Right forelimb (tissue), 1 donor: ENCODE results near the gene NUCKS1.
"Not testable (repeated sequence)": the region's sequence is repeated elsewhere in the genome, so short reads cannot be mapped to it uniquely, and the experiment has no call there.

Experiments
- DNase-seq: peaks from one replicate; pipeline ENCODE4 v3.0.0-alpha.2; 2018

The NUCKS1 gene

GRCh38 chr1:205726619-205727125 lies 23.3 kb downstream of the NUCKS1 start:
- DNase-seq, result no peak

DNA sequence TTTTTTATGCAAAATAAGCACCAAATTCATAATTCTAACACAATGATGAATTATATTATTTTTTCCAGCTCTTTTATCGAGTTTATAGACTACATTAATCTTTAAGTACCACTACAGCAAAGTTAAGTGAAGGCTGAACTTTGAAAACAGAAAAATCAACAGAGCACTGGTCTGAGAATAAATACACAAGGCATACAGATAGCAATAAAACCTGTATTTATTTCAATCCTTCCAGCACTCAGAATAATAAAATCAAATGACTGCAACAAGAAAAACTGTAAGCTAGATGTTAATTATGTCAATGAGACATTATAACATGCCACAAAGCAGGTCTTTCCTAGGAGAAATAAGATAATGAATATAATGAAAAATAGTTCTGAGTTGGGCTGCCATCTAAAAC lies 24.5 kb downstream of the NUCKS1 start:
- no peak for DNase-seq

DNA sequence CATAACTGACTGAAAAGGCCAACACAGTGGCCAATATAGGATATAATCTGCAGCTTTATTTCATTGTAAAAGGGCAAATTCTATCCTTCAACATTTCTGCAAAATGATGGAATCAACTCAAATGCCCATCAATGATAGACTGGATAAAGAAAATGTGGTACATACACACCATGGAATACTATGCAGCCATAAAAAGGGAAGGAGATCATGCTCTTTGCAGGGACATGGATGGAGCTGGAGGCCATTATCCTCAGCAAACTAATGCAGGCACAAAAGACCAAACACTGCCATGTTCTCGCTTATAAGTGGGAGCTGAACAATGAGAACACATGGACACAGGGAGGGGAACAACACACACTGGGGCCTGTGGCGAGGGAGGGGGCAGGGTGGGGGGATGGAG lies 29.2 kb downstream of the NUCKS1 start:
- DNase-seq, result not testable (repeated sequence)

- no peak for DNase-seq
Measured at GRCh38 chr1:205719762-205720161, 30.2 kb downstream of the NUCKS1 start.

DNA sequence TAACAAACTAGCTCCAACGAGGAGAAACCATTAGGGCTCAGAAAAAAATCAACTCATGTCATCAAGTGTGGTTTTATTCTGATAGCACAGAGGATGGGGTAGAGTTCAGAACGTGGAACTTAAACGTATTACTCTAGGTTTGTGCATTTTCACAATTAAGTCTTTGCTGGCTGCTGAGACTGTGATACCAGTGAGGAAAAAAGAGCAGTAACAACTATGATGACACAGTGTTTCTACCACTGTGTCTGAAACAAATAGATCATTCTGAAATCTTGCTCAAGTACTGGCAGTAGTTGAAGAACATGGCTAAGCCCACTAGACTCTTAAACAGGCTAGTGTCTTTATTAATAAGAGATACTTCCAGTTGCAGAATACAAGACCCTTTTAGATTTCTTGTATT lies 31.0 kb downstream of the NUCKS1 start:
- DNase-seq, result no peak

DNA sequence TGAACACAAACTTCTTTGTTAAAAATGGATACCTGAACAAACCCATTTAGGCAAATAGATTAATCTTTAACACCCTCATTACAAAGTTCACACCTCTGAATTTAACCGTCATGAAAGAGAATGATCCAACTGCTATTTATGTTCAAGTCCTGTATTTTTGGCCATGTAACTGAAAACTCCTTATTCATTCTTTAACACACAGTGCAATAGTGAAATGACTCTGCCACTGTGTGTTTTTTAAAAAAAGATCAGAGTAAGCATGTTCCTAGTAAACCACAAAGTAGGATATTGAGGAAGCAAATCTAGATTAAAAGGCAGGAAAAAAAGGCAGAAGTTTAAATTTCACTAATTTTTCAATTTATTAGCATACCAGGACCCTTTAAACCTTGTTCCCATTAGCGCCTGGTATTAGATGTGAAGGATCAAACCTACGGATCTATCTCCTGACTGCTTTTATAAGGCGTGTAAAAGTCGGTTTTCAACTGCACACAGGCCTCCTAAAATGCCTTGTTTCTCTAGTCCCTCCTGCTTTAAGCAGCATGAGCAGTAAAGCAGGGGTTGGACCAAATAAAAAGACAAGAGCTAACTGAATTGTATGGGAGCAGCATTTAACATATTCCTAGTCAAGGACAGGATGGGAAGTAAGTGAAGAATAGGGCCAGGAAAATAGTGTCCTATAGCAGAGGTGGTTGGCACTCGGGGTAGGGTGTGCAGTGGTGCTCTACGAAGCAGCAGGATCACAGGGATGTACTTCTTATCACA lies 33.4 kb downstream of the NUCKS1 start:
- no peak for DNase-seq

DNA sequence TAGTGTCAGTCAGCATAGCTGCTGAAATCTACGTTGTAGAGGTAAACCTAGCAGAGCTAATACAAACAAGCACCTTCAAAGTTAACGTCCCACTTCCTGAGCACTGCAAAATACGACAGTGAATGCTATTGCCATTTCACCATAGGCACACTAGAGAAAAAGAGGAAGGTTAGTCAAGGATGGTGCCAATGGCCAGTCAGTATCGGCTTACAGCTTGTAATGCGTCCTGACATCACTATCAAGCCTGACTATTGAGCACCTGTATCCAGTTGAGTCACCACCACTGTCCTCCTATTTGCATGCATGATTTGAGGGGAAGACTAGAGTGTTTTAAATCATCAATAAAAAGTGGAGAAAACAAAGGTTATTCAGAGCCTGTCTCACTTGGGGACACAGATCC lies 34.4 kb downstream of the NUCKS1 start:
- DNase-seq, result no peak

DNA sequence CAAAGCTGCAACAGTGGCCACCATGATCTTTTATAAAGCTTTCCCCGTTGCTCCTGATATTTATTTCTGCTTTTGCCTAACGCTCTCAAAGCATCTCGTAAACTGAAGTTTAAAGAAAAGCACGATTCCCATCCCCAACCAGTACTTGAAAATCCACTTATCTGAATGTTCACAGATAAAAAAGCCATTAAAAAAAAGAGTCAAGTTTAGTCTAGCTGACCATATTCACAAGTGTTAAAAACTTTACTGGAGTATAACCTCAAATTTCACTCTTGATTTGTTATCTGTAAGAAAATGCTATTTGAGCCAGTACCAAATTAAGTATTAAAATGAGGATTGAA lies 35.1 kb downstream of the NUCKS1 start:
- no peak for DNase-seq

DNA sequence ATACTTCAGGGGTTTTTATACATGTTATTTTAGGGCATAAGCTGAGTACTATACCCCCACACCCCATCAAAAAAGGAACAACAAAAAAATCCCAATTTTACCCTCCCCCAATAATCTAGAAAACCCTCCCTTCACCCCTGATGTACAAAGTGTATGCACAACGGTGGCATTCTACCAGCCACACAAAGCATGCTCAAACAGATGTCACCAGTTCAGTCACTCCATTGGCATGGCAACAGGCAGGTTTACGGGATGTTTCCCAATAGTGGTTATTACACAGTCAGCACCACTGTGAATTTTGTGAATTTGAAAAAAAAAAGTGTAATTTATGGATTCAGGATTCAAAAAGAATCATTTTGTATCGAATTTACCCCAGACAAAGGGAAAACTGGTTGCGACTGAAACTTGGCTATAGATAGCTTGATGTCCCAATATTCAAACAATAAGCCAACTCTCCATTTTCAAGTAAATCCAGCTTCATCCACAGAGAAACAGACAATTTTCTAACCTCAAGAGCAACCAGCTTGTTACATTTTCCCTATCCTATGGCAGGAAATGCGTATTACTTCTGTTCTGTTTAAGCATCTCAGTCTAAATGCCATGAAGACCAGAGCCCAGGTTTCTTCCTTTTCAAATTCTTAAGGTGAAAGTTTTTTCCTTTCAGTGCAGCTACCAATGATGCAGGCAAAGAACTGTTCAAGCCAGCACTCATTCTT lies 35.6 kb downstream of the NUCKS1 start:
- DNase-seq, result no peak

DNA sequence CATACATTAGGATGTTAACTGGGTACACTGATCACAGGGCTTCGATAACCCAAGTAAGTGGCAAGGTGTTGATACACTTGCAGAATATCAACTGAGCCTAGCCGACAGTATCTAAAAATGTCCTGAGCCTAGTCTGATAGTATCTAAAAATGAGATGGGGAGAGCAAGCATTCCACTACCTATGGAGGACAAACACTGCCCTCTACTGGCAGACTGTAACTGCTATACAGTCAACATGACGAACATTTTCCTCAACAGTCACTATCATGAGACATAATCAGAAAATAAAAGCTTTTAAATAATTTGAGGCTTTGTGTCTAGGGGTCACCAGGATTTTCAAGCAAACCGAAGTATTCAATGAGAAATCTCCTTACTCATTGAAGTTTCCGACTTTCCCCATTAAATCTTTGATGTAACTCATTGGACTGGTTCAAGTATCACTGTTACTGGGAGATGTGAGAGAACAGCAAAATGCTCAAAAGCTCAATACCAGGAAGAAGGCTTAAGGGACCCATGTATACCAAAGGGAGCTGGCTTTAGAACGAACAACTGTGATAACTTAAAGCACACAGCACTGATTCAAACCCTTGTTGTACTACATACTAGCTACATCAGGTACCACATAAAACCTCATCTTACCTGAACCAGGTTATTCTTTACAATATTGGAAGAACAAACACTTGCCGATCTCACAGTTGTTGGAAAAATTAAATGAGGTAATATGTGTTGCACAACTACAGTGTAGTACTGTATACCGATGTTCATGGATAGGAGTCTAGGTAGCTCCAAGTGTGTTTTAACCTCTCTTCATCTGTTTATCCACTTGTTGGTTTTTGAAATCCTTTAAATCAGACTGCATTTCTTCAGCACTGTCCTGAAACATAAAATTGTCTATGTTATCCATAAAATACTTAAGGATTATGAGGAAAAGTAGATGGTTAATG lies 38.6 kb downstream of the NUCKS1 start:
- peak; percentile 63 for DNase-seq

- DNase-seq, result no peak
Measured at GRCh38 chr1:205710201-205711062, 39.5 kb downstream of the NUCKS1 start.

DNA sequence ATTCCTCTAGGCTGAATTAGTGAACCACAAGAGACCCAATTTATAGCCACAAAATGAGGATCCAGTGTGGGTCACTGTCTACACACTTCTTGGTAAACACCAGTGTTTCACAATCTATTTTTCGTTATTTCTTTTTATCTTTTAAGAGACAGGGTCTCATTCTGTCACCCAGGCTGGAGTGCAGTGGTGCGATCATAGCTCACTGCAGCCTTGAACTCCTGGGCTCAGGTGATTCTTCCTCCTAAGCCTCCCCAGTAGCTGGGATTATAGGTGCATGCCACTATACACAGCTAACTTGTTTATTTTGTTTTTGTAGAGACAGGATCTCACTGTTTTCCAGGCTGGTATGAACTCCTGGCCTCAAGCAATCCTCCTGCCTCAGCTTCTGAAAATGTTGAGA lies 40.3 kb downstream of the NUCKS1 start:
- no peak for DNase-seq

DNA sequence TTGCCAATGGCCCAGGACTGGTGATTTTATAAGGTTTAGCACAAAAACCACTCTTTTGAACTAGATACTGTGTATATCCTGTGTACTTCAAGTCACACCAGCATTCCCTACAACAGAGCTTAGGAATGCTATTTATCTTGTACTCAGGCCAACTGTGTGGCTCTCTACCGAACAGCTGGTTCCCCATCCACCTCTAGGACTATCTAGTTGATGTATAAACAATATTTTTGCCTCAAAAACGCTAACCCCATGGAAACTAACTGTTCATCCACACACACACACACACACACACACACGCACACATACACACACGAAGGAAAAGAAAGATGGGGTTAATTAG lies 41.0 kb downstream of the NUCKS1 start:
- no peak for DNase-seq

DNA sequence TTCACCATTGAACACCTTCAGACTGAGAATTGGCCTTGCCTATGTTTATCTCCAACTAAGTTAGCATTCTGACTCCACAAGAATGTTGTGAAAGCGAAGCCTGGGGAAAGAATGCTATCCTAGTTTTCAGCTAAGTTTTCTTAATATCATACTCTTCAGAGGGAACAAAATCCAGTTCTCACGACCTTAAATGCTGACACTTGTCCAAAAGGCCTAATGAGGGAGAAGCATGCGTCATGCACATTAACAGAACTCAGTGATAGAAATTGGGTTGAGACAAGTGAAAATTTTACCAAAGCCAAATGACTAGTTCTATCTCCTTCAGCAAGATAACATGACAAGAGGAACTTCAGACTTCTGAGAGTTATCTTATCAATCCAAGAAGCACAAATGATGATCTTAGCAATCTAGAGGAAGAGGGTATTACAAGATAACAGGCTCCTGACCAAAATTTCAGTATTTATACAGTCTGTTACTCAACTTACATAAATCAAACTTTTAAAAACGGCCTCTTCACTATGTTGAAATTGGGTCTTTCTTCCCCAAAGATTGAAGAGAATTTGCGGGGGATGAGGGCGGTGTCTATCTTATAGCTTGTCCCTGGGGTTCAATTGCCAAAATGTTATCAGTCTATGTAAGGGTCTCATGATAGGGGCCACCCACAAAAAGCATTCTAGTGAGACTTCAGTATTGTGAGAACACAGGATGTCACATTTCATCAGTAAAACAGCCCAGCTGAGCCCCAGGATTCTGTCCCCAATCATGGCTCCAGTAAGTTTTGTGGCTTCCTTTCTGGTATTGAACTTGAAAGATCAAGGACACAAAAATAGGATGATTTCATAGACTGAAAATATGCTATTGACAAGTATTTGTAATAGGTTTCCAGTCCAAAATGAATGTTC lies 43.1 kb downstream of the NUCKS1 start:
- DNase-seq, result no peak

DNA sequence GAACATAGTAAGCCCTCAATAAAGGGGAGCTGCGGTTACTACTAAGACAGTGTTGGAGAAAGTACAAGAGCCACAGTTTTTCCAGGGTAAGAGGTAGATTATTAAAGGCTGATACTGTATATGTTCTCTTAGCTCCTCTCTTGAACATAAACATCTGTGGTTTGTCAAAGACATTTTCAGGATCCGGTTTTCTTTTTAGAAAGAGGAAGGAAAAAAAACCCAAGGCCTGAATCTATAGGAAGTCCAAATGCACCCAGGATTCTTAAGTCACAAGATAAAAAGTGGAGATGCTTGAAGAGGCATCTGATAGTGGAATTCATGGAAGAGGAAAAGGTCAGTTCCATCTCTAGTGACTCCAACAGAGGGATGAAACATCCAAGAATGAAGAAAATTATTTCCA lies 45.1 kb downstream of the NUCKS1 start:
- no peak for DNase-seq

GRCh38 chr1:205703072-205703471 lies 46.9 kb downstream of the NUCKS1 start:
- no peak for DNase-seq

DNA sequence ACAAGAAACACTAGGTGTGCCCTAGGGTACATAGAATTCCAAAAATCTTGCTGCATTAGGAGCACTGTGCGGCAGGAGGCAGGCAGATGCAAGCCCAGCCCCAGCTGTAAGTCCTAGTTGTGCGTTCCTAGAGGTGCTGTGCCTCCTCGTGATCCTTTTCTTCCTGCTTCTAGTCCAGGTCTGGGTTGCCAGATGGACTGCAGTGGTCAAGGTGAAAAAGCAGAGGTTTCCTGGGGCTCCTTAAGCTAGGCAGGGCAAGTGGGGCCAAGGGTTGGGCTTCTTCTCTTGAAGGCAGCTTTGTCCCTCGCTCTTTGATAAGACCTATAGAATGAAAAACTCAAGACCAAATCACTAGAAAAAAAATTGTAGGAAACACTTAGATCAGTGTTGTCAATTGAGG lies 48.1 kb downstream of the NUCKS1 start:
- DNase-seq, result no peak

- no peak for DNase-seq
Measured at GRCh38 chr1:205701420-205701819, 48.6 kb downstream of the NUCKS1 start.

GRCh38 chr1:205700865-205701401 lies 49.0 kb downstream of the NUCKS1 start:
- peak; percentile 60 for DNase-seq

DNA sequence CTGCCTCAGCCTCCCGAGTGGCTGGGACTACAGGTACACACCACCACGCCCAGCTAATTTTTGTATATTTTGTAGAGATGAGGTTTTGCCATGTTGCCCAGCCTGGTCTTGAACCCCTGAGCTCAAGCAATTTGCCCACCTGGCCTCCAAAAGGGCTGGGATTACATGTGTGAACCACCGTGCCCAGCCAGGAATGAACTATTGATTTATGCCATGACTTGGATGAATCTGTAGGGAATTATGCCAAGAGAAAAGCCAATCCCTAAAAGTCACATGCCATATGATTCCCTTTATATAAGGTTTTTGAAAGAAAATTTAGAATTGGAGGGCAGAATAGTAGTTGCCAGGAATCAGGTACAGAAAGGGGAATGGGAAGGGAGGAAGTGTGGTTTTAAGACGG lies 50.6 kb downstream of the NUCKS1 start:
- DNase-seq, result no peak

- no peak for DNase-seq
Measured at GRCh38 chr1:205698921-205699320, 51.1 kb downstream of the NUCKS1 start.
